ENCODE results near the gene UNK.
A peak's percentile ranks its signal among the peaks of the same experiment; 100 is the strongest.
"Not testable (repeated sequence)": the region's sequence is repeated elsewhere in the genome, so short reads cannot be mapped to it uniquely, and the experiment has no call there.

UNK gene

DNA sequence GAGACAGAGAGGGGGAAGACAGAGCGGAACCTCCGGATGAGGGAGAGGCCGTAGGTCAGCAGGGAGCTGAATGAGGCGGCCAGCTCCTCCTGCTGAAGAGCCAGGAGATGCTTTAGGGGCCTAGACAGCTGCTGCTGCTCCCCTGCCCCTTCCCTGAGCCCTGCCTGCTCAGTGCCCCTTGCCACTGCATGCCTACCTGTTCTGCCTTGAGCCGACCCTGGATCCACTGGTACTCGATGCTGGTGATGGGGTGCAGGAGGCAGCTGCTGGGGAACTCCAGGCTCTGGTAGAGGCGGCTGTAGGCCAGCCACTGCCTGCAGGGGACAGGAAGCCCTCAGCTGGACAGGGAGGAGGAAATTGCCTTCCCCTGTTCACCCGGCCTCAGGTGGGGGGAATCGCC lies 52.0 kb downstream of the UNK start:
- no peak for DNase-seq

DNA sequence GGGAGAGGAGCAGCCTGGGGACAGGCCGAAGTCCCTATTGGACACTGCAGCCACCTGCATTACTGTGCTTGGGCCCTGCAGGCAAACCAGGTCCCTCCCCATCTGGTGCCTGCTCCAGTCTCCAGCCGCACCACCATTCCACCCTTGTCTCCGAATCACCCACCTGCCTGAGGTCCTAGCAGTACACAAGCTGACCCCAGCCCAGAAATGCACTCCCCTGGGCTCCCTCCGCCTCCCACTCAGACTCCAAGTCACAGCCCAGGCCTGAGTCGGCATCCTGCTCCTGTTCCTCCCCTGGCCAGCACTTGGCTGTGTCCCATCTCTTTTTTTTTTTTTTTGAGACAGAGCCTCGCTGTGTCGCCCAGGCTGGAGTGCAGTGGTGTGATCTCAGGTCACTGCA lies 53.3 kb downstream of the UNK start:
- no peak for DNase-seq

DNA sequence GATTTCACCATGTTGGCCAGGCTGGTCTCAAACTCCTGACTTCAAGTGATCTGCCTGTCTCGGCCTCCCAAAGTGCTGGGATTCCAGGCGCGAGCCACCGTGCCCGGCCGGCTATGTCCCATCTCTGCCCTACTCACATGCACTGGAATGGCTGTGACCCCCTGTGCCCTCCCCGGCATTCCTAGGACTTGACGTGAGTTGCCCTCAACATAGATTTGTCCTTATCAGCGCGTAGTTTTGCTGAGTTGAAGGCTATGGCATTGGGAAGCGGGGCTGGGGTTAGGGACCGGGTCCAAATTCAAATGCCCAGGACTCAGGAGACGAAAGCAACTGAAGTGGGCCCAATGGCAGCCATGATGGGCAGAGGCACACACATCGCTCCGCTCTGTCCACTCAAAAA lies 53.8 kb downstream of the UNK start:
- no peak for DNase-seq

DNA sequence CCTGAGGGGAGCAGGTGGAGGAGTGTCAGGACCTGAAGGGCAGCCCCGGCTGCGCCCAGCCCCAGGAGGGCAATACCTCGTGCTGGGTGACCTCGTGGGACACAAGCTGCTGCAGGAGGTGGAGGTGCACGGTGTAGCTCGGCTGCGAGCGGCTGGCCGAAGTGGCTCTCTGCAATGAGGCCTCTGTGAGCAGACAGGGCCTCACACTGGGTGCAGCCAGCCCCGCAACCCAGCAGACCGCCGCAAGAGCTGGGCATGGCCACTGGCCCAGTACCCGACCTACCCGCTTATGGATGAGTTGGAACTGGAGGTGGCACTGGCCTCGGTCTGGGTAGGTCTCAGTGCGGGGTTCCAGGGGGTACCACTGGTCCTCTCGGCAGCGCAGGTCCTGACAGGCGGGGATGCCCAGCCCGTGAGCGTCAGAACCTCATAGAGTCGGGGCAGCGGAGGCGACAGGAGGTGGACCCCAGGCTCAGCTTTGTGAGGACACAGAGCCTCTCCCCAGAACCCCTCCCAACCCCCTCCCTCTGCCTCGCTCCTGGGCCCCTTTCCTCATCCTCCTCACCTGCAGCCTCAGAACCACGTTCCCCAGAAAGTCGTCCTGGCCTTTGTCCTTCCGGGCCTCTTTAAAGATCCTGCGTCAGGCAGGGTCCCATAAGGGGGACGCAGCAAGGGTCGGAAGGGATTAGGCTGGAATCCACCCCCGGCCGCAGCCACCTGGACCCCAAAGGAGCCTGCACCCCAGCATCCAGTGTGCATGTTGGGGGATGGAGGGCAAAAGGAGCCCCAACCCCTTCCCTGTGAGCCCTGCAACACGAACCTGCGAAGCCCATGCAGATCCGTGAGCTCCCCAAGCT lies 55.6 kb downstream of the UNK start:
- no peak for DNase-seq

DNA sequence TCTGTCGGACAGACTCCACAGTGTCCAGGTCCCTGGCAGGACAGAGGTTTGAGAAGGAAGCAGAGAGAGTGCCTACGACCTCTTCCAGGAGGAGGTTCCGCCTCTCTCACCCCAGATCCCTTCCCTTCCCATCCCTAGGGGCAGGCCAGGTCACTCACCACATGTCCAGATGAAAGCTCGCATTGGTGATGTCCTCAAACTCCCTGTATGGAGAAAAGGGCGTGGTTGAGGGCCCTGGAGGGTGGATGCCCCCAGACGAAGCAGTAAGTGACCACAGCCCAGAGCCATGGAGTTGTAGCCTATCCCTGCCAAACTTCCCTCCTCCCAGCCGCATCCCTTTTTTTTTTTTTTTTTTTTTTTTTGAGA lies 56.2 kb downstream of the UNK start:
- DNase-seq: no peak

DNA sequence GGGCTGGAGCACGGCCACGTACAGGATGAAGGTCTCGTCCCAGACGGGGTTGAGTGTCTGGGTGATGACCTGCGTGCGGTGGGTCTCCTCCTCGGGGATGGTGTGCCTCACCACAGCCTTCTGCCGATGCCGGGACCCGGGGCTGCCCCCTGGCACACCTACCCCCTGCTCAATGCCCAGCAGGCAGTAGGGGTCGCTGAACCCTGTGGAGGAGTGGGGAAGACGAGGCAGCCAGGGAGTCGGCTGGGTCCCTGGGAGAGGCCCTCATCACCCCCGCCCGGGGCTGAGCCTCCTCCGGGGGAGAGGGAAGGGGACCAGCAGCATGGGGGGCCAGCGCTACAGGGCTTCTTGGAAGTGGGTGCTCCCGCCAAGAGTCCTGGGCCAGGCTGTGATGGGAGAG lies 57.8 kb downstream of the UNK start:
- DNase-seq: no peak

DNA sequence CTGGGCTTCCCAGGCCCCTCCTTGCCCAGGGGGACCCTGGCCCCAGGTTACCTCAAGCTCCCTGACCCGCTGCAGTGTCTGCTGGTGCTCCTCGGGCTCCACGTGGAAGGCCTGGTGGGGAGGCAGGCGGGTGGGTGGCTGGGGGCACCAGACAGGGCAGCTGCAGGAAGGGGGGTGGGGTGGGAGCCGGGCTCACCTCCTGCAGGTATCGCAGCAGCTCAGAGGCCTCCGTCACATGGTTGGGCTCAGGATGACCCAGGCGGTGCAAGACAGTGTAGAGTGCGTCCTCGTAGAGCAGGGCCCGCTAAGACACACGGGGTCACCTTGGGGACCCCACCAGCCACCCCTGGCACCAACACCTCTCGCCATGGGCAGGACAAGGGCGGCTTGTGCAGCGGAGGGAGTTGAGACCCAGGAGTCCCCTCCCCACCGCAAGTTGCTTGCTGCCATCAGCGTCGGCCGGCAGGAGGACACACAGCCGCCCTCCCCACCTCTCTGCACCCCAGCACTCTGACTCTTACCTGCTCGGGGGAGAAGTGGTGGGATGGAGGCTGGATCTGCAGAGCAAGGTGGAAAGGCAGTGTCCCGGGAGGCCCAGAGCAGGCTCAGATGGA lies 58.5 kb downstream of the UNK start:
- no peak for DNase-seq

DNA sequence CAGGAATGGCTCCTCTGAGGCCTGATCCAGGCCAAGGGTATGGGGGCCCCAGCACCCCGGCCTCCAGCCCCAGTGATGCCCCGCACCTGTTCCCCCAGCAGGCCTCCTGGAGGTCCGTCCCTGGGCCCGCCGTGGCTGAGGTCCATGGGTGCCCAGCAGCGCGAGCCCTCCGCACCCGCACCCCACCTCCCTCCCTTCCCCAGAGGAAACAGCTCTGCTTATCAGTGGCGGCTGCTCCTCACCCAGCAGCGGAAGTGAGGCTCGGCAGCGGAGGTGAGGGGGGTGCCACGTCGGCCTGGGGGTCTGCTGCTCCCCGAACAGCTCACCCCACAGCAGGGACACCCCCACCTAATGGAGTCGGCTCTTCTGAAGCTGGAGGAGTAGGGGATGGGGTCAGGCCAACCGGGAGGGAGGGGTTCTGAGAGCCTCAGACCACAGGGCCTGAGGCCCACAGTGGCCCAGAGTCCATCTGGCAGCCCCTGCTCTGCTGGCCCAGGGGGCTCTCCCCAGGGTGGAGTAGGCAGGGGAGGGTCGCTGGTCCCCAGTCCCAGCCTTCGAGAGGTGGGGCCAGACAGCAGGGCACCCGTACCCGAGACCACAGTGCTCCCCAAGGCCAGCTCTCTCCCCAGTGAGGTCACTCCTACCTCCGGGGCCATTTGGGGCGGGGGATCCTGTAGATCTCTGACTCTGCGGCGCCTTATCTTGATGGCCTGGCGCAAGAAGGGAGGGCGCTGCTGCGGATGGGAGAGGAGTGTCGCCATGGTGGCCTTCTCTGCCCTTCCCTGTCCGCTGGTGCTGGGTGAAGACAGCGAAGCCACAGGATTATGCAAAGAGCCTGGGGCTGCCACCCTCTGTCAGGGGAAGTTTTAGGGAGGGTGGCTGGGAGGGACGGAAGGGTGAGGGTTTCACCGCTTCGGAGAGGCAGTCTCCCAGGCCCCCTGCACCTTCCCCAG lies 59.2 kb downstream of the UNK start, which contains the start of gene UNC13D:
TSS of gene UNC13D (minus strand) at position 828 of the 953 bp plus-strand sequence. CDS start at position 761, 67 bp downstream.
- peak; percentile 47 for DNase-seq

DNA sequence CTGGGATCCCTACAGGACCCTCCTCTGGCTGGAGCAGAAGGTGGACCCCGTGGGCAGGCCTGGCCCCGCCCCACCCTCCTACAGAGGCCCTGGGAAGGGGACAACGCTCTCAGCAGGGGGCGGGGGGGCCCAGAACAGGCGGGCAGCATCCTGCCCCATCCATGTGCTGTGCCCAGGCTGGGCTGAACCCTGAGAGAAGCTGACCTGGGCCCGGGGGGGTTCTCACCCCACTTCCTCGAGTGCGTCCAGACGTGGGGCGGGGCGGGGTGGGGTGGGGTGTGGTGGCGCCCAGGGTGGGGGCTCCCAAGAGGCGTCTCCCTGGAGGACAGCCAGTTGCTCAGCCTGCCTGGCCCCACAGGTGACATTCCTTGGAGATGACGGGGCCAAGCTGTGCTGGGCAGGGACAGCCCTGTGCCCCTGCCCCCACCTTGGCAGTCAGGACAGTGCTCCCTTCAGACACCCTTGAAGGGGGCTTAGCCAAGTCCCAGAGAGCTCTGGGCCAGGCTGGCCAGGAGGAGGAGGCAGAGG lies 60.0 kb downstream of the UNK start:
- DNase-seq: no peak

DNA sequence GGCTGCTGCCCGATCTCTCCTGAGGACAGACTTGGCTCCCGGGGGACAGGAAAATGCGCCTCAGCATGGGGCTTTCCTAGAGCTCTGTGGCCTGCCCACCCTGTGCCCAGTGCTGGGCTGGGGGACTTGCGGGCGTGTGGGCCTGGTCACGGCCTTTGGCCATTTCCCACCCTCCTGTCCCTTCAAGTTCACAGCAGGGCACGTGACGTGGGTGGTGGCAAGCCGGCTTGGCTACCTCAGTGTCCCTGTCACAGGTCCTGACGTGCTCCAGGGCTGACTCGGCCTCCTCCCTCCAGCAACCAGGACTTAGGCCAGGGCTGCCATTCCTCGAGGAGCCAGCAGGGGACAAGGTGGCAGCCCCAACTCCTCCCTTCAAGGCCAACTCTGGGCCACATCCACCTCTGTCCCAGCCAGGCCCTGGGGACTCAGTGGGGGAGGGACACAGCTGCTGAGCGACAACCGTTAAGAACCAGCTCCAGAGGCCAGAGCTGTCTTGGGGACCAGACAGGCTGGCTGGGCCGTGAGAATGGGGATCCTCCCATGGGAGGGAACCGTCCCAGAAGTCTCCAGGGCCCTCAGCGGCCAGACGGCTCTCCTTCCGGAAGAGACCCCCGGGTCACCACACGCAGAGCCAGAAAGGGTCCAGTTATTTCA lies 60.6 kb downstream of the UNK start:
- peak; percentile 43 for DNase-seq

DNA sequence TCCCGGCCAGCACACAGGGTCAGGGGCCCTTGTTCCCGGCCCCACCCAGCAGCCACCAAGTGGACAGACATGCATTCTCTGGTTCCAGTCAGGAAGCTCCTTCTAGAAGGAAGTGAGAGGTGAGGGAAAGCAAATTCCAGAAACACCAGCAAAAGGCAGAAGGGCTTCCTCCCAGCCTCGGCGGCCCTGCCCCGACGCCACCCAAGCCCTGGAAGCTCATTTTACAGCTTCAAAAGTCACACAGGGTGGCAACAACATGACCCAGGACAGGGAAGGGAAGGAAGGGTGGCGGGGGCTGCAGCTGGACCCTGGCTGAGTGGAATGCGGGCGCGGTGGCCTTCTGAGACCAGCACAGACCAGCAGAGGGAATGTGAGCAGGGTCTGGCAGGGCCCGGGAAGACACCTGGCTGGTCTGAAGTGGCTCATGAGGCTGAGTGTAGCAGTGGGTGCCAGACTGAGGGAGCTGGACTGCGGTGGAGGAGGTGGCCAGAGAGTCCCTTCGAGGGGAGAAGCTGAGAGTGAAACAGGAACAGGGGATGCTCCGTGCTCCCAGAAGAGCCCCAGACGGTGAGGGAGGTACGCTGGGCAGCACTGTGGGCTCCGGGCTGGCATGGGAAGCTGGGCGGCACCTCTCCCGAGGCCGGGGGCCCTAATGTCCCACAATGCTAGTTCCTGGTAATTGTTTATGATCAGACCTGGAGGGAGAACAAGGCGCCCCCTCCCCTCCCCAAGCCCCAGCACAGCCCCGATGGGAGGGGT lies 61.5 kb downstream of the UNK start:
- DNase-seq: no peak

DNA sequence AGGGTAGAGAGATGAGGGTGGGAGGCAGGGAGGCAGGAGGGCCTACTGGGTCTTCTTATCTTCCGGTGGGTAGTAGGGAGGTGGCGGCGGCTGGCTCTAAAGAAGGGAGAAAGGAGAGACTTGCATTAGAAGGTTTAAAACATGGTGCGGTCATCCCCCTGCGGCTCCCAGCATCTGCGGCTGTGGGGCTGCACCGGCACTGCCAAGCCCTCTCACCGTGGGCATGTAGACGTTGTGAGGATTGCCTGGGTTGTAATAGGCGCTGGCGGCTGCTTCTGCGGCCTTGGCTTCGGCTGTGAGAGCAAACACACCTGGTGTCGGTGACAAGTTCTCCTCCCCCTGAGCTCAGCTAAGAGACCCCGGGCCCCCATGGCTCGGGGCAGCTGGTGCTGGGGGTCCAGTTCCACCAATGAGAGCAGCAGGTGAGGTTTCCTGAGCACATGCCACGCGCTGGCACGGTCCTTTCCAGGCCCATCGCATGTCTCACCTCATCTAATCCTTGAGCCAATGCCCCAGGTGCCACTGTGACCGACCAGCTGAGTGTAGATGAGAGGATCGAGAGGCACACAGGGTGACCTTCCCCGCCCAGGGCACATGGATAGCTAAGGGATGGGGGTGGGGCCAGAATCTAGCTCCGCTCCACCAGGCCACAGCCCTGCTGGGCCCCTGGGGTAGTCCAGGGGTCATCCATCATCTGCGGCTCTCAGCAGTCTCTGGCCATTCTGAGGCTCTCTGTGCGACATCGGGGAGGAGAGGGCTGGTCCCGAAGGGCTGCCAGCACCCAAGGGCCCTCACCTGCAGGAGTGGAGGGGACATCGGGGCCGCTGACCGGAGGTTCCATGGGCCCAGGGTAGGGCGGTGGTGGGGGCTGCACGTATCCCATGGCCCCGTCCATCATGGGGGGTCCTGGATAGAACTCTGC lies 62.3 kb downstream of the UNK start:
- no peak for DNase-seq

DNA sequence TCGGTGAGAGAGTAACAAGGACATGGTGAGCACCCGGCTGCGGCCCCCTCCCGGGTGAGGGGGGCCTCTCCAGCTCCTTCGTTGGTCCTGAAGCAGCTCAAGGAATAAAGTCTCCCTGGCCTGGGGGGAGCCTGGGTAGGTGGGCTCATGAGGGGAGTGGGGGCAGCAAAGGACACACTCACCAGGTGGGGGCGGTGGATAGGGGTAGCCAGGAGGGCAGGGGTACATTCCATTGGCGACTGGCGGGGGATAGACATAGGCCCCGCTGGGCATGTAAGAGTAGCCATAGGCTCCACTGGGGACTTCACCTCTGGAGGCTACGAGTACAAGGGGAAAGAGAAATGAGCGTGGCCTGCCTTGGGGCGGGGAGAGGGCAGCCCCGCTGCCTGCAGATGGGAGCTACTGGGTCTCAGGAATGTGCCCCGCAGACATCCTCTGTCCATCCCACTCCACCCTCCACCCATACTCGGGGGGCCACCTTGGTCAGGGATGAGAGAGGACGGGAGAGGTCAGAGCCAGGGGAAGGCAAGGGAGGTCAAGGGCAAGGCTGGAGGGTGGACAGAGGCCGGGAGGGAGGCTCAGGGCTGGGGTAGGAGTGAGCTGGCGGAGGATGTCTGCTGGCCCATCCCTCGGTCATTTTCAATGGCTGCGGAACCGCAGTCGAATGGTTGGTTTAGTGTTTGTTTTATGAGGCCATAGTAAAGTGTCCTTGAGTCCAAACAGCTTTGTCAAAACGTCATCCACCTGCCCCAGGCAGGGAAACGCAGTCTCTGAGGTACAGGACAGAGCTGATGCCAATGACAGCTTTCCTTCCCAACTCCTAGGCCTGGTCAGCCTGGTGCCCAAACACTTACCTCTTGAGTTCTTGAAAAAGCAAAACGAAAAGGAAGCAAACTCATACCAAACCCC lies 63.3 kb downstream of the UNK start:
- DNase-seq: no peak

DNA sequence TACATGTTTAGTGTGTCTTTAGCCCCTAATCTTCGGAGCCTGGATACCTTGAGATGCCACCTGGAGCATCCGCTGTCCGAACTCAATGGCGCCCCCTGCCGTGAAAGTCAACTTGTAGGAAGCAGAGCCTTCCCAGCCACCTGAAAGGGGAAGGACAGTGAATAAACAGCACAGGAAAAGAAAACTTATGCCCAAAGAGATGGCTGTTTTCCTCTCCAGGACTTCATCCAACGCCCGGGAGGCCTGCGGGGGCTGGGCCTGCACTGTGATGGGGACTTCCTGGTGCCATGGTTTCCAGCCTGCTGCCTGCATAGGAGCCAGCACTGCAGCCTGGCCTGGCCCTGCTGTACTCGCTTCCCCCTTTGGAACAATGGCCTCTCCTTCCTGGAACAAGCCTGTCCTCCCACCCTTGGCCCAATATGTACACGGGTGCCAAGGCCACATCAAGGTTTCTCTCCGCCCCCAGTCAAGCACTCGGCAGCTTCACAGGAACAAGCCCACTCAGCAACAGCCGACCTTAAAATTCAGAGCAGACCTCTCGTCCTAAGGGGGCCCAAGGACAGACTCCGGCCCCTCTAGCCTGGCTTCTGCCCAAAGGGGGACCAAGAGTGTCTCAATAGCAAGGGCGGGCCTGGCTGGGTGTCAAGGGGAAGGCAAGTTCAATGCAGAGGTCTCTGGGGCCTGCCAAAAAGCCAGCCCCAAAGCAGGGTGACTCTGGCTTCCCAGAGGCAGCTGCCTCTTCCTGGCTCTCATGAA lies 64.1 kb downstream of the UNK start:
- DNase-seq: peak; percentile 63

DNA sequence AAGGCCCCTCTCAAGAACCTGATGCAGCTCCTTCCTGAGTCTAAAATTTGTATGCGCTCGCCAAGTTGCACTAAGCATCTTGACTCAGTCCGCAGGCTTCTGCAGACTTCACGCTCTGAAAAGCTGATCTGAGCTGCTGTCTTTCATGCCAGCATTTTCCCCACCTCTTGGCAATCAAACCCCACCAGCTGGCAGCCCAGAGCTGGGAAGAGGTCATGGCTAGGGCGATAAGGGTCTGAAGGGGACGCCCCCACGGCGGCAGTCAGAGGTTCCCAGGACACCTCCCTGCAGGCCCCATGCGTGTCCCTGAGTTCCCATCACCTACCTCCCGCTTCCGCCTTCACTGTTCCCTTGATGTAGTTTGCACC lies 64.7 kb downstream of the UNK start:
- DNase-seq: no peak

DNA sequence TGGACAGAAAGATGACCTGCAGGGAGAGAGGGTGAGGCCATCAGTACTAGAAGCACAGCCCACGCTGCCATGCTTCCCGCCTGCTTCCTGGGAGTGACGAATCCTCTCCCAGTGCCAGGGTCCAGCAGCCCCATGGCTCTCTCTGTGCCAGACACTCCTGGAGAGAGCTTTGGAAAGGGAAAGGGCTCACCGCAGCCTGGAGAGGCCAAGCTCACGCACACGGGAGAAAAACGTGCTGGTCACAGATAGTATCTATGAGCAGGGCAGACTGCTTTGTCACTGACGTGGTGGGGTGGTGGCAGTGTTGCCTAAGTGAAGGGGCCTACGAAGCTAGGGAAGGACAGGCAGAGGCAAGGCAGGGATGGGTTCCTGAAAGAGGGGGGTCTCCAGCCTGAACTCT lies 65.1 kb downstream of the UNK start:
- no peak for DNase-seq

DNA sequence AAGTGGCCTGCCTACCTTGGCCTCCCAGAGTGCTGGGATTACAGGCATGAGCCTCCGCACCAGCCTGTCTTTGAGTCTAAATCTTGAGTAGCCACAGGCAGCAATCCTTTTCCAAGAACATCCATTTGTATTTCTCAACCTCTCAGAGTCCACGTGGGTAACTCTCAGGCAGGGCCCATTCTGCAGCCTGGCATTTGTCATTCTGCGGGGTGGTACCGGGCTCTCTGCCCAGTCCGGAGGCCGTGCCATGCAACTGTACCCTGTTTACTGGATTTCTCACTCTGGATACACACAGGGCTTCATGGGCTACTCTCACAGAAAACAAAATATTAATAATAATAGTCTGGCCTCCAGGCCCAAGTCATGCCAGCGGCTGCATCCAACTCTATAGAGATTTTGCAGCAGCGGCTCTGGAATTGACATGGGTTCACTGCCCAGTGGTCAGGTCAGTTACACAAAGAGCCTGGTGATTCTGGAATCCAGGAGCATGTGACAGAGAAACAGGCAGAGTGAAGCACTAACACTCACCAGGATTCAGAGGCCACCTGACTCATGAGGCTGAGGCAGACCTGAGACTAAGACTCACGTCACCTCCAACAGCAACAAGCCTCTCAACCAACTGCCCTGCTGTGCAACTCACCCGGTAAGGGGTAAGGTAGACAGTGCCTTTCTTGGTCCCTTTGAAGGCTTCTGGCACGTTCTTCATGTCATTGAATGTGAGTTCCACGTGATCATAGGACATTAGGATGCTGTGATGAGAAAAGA lies 66.5 kb downstream of the UNK start:
- no peak for DNase-seq

DNA sequence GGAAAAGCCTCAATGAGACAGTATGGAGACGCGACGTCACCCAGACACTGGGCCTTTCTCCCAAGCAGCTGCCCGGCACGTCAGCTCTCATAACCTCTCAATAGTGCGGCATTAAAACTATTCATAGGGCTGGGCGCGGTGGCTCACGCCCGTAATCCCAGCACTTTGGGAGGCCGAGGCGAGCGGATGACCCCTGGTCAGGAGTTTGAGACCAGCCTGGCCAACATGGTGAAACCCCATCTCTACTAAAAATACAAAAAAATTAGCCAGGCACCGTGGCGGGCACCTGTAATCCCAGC lies 67.0 kb downstream of the UNK start:
- not testable (repeated sequence) for DNase-seq

Measured in activated CD4-positive, alpha-beta T cell treated with anti-CD3 and anti-CD28 coated beads for 1 hour (primary cell).